HG02943 (cell line): Measurements from ENCODE around the gene RPUSD1.

Experiments used
- ATAC-seq: cut with Tn5 transposase; IDR thresholded peaks from one replicate; pipeline ENCODE4 v1.9.1; 2021; ENCODE audit warnings: mild to moderate bottlenecking, low read depth, moderate library complexity; ENCODE audit not compliant: unreplicated experiment

The RPUSD1 gene

GRCh38 chr16:769184-769784 lies 18.9 kb downstream of the RPUSD1 start:
- no peak for ATAC-seq

- no peak for ATAC-seq
Observed at GRCh38 chr16:768428-768827, 19.8 kb downstream of the RPUSD1 start.

DNA sequence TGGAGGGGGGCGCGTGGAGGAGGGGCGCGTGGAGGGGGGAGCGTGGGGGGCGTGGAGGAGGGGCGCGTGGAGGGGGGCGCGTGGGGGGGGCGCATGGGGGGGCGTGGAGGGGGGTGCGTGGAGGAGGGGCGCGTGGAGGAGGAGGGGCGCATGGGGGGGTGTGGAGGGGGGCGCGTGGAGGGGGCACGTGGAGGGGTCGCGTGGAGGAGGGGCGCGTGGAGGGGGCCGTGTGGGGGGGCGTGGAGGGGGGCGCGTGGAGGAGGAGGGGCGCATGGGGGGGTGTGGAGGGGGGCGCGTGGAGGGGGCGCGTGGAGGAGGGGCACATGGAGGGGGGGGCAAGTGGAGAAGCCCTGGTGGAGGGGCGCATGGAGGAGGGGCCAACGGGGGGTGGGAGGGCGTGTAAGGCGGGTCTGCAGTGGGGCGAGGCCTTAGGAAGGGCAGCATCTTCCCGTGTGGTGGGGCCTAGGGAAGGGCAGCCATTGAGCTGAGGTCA lies 20.4 kb downstream of the RPUSD1 start:
- no peak for ATAC-seq

- no peak for ATAC-seq
Observed at GRCh38 chr16:766820-767640, 21.2 kb downstream of the RPUSD1 start.

DNA sequence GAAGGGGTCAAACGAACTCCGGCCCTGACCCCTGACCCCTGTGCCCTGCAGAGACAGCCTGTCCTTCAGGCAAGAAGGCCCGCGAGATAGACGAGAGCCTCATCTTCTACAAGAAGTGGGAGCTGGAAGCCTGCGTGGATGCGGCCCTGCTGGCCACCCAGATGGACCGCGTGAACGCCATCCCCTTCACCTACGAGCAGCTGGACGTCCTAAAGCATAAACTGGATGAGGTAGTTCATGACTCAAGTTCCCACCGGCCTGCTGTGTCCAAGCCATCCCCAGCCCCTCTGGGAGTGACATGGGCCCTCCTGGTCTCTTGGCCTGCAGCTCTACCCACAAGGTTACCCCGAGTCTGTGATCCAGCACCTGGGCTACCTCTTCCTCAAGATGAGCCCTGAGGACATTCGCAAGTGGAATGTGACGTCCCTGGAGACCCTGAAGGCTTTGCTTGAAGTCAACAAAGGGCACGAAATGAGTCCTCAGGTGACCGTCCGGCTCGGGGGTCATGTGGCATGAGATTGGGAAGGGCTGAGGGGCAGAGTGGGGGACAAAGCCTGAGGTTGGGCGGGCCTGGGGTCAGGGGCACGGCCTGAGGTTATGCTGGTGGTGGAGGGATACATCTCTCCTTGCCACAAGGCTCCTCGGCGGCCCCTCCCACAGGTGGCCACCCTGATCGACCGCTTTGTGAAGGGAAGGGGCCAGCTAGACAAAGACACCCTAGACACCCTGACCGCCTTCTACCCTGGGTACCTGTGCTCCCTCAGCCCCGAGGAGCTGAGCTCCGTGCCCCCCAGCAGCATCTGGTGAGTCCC lies 22.0 kb downstream of the RPUSD1 start:
- no peak for ATAC-seq

- no peak for ATAC-seq
Observed at GRCh38 chr16:765488-765865, 22.7 kb downstream of the RPUSD1 start.

DNA sequence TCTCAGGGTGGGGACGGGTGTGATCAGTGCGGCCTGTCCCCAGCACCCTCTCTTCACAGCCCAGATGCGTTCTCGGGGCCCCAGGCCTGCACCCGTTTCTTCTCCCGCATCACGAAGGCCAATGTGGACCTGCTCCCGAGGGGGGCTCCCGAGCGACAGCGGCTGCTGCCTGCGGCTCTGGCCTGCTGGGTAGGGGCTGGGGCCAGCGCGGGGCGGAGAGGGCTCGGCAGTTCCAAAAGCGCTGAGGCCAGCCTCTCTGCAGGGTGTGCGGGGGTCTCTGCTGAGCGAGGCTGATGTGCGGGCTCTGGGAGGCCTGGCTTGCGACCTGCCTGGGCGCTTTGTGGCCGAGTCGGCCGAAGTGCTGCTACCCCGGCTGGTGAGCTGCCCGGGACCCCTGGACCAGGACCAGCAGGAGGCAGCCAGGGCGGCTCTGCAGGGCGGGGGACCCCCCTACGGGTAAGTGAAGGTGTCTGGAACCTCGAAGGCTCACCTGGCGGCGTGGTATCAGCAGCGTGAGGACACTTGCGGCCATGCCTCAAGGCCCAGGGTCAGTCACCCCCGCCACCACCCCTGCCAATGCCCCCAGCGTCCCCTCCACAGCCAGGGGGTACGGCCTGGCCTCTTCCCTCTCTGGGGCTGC lies 23.2 kb downstream of the RPUSD1 start:
- no peak for ATAC-seq

DNA sequence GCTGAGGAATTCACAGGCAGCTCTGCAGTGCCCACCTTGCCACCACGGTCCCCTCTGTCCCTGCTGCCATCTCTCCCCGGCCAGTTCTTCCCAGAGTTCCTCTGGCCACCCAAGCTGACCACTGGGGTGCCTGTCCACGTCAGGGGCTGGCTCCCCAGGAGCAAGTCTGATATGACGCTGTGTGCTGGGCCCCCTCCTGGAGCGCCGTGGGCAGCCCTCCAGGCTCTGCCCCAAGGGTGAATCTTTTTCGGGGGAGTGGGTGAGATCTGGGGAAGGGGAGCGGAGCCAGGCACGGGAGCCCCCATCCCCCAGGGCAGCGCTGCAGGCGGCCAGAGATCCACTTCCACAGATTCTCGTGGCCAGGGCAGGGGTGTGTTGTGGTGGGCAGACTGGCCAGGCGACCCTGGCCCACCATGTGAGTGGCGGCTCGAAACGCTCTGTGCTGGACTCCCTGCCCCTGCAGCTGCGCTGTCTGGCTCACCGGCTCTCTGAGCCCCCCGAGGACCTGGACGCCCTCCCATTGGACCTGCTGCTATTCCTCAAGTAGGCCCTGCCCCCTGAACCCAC lies 23.9 kb downstream of the RPUSD1 start:
- no peak for ATAC-seq

GRCh38 chr16:763369-764183 lies 24.6 kb downstream of the RPUSD1 start:
- no peak for ATAC-seq

- no peak for ATAC-seq
Observed at GRCh38 chr16:762595-763268, 25.4 kb downstream of the RPUSD1 start.

DNA sequence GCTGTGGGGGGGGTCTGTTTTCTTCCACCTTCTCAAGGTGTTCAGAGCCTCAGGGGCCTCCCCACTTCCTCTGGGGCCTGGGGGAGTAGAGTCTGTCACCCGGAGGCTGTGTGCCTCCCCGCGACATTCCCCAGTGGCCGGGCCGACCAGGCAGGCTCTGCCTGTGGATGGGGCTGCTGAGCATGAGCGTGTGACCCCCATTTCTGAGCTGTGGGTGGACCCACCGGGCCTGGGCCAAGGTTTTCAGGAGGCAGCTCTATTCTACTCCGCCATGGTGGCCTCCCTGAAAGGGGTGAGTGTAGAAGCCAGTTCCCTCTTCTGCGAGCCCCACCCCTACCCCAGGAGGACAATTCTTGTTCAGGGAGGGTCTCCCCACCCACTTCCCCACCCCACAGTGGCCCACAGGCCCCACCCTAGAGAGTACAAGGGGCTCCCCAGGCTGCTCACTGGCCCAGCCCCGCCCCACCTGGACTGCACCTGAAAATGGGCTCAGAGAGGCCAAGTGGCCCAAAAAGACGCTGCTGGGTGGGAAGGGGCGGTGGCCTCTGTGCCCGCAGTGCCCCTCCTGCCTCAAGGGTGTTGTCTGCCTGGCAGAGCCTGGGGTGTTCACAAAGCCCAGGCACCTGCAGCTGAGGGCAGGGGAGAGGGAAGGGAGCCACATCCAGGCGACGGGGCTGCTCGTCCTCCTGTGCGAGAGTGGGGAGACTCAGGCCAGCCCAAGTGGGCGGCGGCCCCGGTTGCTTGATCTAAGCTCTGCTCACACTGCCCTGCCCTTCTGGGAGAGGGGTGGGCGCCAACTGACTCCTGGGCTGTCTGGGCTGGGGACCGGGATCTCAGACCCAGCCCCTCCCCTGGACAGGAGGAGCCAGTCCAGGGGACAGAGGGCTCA lies 26.3 kb downstream of the RPUSD1 start:
- no peak for ATAC-seq

- ATAC-seq, result no peak
Observed at GRCh38 chr16:760545-761343, 27.4 kb downstream of the RPUSD1 start, which contains the start of gene MSLN. TSS of gene MSLN (plus strand) at chr16:760734. CDS start at chr16:762681, 1,947 bp downstream.

DNA sequence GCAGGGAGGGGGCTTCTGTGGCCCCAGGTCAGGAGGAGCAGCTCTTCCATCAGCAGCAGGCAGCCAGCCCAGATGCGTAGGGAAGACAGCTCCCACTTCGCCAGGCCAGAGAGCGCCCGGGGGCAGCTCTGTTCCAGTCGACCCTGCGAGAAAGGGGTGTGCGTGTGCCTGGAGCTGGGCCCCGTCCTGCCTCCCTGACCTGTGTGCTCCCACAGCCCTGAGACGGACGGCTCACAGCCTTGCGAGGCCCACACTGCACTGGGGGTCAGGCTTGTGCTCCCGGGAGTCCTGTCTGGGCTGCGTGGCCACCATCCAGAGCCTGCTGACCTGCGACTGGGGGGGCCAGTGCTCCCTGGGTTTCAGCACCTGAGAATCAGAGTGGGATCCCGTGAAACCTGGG lies 28.1 kb downstream of the RPUSD1 start:
- ATAC-seq, result no peak

GRCh38 chr16:759110-759910 lies 28.9 kb downstream of the RPUSD1 start:
- ATAC-seq, result no peak

DNA sequence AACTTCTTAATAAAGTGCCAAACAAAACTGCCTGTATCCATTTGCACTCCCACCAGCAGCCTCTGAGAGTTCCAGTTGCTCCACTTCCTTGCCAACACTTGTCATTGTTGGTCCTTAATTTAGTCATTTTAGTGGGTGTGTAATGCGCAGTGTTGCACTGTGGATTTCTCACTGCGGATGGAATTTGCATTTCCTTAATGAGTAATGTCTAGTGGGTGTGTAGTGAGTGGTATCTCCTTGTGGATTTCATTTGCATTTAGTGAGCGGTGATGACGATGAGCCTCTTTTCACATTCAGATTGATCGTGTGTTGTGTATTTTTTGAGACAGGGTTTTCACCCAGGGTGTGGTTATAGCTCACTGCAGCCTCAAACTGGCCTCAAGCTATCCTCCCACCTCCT lies 31.8 kb downstream of the RPUSD1 start:
- ATAC-seq, result no peak

GRCh38 chr16:754656-755055 lies 33.5 kb downstream of the RPUSD1 start:
- no peak for ATAC-seq
